MM.1S (cell line): ENCODE results near the gene HELLS.

Source experiments
- CTCF ChIP-seq: fragments of 300-600 bp; sonication (generic); IDR thresholded peaks from 2 replicates; pipeline ENCODE4 v1.5.1; 2016; ENCODE audit warnings: antibody characterized with exemption, low read length, mixed read lengths
- EZH2 ChIP-seq: fragments of 300-600 bp; sonication (generic); optimal IDR thresholded peaks from 2 replicates; pipeline ENCODE3; 2017; ENCODE audit warnings: low read depth, mild to moderate bottlenecking, antibody characterized with exemption, low read length, mixed read lengths
- EZH2phosphoT487 ChIP-seq: fragments of 300-600 bp; sonication (generic); IDR thresholded peaks from 2 replicates; pipeline ENCODE4 v1.6.1; 2018; ENCODE audit warnings: antibody characterized with exemption, low read length

GRCh38 chr10:94607111-94607510 lies 61.5 kb downstream of the HELLS start:
- TF ChIP-seq EZH2, result no peak
- no peak for TF ChIP-seq CTCF
- TF ChIP-seq EZH2phosphoT487, result no peak
